HFFc6 (cell line): ENCODE data around the gene P2RY11. TPM values are rescaled to one million over a fixed set of nuclear protein-coding genes. Genes with fewer than 3 reads are reported as not detected.
A peak's percentile ranks its signal among the peaks of the same experiment; 100 is the strongest.

ENCODE experiments used
- DNase-seq: peaks from one replicate; pipeline ENCODE4 v3.0.0-alpha.2; 2018
- H3K27ac Mint-ChIP-seq: 2 replicates; pipeline ENCODE4 v1.8.0; 2020; ENCODE audit warnings: mild to moderate bottlenecking, mixed read lengths
- H3K27me3 Mint-ChIP-seq: 2 replicates; pipeline ENCODE4 v1.8.0; 2021; ENCODE audit warnings: mild to moderate bottlenecking, moderate library complexity, mixed read lengths; ENCODE audit not compliant: insufficient read depth
- H3K36me3 Mint-ChIP-seq: 2 replicates; pipeline ENCODE4 v1.8.0; 2021; ENCODE audit warnings: low read depth, mixed read lengths
- H3K4me1 Mint-ChIP-seq: 2 replicates; pipeline ENCODE4 v1.8.0; 2020; ENCODE audit warnings: low read depth, mixed read lengths
- H3K4me3 Mint-ChIP-seq: 2 replicates; pipeline ENCODE4 v1.8.0; 2020; ENCODE audit warnings: mild to moderate bottlenecking, moderate library complexity, mixed read lengths
- H3K9me3 Mint-ChIP-seq: 2 replicates; pipeline ENCODE4 v1.8.0; 2020; ENCODE audit warnings: mild to moderate bottlenecking, mixed read lengths
- CTCF ChIP-seq: fragments of 200-600 bp; sonication (generic); IDR thresholded peaks from 2 replicates; pipeline ENCODE4 v1.5.0; 2021; ENCODE audit warnings: antibody characterized with exemption, mild to moderate bottlenecking
- total RNA-seq, 6 experiments: library from RNA; stranded (reverse); fragmentation: NEBNext Ultra II Directional; extraction: Animal tissue kit (Norgen Biotek cat#: 25700); gene quantifications; 2 replicates in 1 of 6; 3 replicates in 5 of 6; pipeline ENCODE4 v1.2.3, GENCODE V29; 2021

The P2RY11 gene
- total RNA-seq, 6 experiments from 2014 or later: 4.5 to 9.9 (median 5.4) TPM

DNA sequence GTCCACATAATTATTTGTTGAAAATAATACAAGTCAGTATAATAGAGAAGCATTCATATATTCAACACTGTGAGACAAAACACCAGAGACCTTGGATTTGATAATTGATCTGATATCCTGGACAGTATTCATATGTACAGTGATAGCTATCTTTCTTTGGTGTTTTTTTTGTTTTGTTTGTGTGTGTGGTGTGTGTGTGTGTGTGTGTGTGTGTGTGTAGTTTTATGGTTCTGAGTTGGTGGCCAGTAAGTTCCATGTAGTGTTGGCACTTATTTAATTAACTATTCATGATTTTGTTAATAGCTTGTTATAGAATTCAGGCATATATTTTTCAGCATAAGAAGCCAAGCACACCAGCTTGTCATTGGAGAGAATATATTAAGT, 7.4 kb upstream of the P2RY11 start:
- DNase-seq: no peak
- H3K4me1 Mint-ChIP-seq: peaks cover 15% of the 10 kb centered on the region
- H3K27me3 Mint-ChIP-seq: peaks cover 2% of the 10 kb centered on the region; the same call in 1 of the 2 replicates
- H3K4me3 Mint-ChIP-seq: no peak overlapping the region
- no peak for TF ChIP-seq CTCF
- H3K9me3 Mint-ChIP-seq: no peaks in the 10 kb centered on the region
- H3K27ac Mint-ChIP-seq: no peak overlapping the region
- H3K36me3 Mint-ChIP-seq: peaks cover 9% of the 10 kb centered on the region

DNA sequence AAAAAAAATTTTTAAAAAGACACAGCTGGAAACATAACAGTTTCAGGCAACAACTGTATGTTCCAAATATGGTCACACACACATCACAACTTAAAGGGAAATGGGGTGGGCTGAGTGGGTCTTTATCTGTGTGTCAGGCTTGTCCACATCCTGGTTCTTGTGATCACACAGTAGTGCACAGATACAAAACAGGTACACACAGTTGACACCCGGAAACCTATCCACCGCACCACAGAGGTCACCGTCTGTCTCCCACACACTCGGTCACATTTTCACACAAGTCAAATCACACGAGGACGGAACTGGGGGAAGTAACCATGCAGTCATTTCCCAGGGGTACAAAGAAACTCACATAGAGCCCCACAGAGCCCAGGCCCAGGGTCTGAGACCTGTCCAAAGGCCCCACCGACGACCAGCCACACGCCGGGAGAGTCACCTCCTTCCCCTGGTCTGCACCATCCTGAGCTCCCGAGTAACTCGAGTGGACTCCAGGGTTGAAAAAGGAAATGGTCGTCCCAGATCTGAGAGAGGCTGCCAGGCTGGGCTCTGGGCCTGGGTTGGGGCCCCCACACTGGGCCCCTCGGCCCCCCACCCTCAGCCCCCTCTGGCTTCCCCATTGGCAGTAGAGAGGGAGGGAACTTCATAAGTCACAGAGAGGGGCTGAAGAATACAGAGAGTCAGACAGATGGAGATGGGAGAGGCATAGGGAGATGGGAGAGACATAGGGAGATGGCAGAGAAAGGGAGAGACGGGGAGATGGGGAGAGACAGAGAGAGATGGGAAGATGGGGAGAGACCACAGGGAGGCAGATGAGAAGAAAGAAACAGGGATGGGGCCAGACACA, 6.6 kb upstream of the P2RY11 start:
- H3K27me3 Mint-ChIP-seq: peaks cover 2% of the 10 kb centered on the region; the same call in 1 of the 2 replicates
- DNase-seq: no peak
- peaks cover 9% of the 10 kb centered on the region for H3K4me1 Mint-ChIP-seq
- peaks cover 14% of the 10 kb centered on the region for H3K36me3 Mint-ChIP-seq
- H3K9me3 Mint-ChIP-seq: no peaks in the 10 kb centered on the region
- peak overlapping the region; percentile 86; the same call in 1 of the 2 replicates for H3K27ac Mint-ChIP-seq
- TF ChIP-seq CTCF: no peak
- no peak overlapping the region; the same call in 1 of the 2 replicates for H3K4me3 Mint-ChIP-seq

DNA sequence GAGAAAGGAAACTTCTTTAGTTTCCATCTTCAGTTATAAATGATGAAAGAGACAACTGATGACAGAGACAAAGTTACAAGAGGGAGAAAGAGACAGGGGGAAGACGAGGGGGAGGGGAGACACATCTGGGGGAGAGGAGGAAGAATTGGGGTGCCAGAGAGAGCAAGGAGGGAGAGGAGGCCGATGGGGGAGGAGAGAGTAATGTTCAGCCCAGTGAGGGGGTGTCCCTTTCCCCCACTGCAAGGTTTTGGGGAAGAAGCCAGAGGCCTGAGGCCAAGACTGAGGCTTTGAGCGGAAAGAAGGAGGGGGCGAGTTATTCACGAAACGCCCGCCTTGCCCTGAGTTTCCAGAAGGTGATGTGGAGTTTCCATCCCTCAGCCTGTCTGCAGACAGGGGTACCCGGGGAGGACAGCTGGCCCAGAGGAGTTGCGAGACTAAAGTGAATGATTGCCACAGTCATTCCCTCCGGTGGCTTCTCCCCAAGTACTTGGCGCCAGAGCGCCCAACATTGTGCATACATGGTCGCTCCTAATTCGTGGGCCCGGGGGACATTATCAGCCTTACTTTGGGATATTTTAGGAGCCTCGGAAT, 5.9 kb upstream of the P2RY11 start:
- no peak for DNase-seq
- peaks cover 14% of the 10 kb centered on the region for H3K36me3 Mint-ChIP-seq
- H3K9me3 Mint-ChIP-seq: no peaks in the 10 kb centered on the region
- peak overlapping the region; percentile 86 for H3K27ac Mint-ChIP-seq
- H3K4me1 Mint-ChIP-seq: peaks cover 9% of the 10 kb centered on the region
- H3K4me3 Mint-ChIP-seq: peak overlapping the region; percentile 98
- no peak for TF ChIP-seq CTCF
- H3K27me3 Mint-ChIP-seq: peaks cover 2% of the 10 kb centered on the region; the same call in 1 of the 2 replicates

GRCh38 chr19:10106100-10106936, 5.2 kb upstream of the P2RY11 start, which contains the start of gene PPAN:
Gene PPAN (plus strand): TSS chr19:10106362. CDS start chr19:10106395, 33 bp downstream.
- no peaks in the 10 kb centered on the region for H3K9me3 Mint-ChIP-seq
- H3K27me3 Mint-ChIP-seq: peaks cover 2% of the 10 kb centered on the region
- peaks cover 14% of the 10 kb centered on the region for H3K36me3 Mint-ChIP-seq
- peak within 1 kb of the TSS; percentile 86 for H3K27ac Mint-ChIP-seq
- peaks cover 9% of the 10 kb centered on the region for H3K4me1 Mint-ChIP-seq
- TF ChIP-seq CTCF: 0 out of 2 replicates have a peak, but pooled peaks have one; percentile 10
- peak; percentile 98 for DNase-seq
- peak within 1 kb of the TSS; percentile 98 for H3K4me3 Mint-ChIP-seq

- peaks cover 14% of the 10 kb centered on the region for H3K36me3 Mint-ChIP-seq
- no peak for TF ChIP-seq CTCF
- no peaks in the 10 kb centered on the region for H3K9me3 Mint-ChIP-seq
- peak overlapping the region; percentile 86 for H3K27ac Mint-ChIP-seq
- H3K27me3 Mint-ChIP-seq: peaks cover 2% of the 10 kb centered on the region
- H3K4me1 Mint-ChIP-seq: peaks cover 12% of the 10 kb centered on the region
- peak overlapping the region; percentile 98 for H3K4me3 Mint-ChIP-seq
- no peak for DNase-seq
Observed at GRCh38 chr19:10107254-10107653, 4.2 kb upstream of the P2RY11 start.
